Pancreas (tissue), 10 donors: Measurements from ENCODE around the gene ATXN1. TPM values are rescaled to one million over a fixed set of nuclear protein-coding genes. Genes with fewer than 3 reads are reported as not detected.

Source experiments
- ATAC-seq, 4 donors: fragments of 200-7000 bp; cut with Tn5 transposase; one replicate each; pipeline versions ENCODE4 v1.8.0 to v1.9.1; 2020; ENCODE audit warnings: mild to moderate bottlenecking in 4 of 4, moderate library complexity in 4 of 4
- DNase-seq, 6 donors: peaks; one replicate each; pipeline ENCODE4 v3.0.0-alpha.2; 2020
- FAIRE-seq: peaks from 2 replicates; lab custom pipeline; 2012; peaks lifted over from hg19 to GRCh38; lab: Jason Lieb, UNC
- H3K27ac ChIP-seq, 4 donors: fragments of 200-600 bp; sonication (generic); 1 replicate in 3 of 4; 2 replicates in 1 of 4; pipeline versions ENCODE4 v1.5.0 to v1.8.0; 2020
- H3K27me3 ChIP-seq, 4 donors: fragments of 200-600 bp; one replicate each; pipeline ENCODE4 v1.8.0; 2021
- H3K36me3 ChIP-seq, 3 donors: fragments of 200-600 bp; sonication (generic) in 1 of 3; one replicate each; pipeline versions ENCODE4 v1.5.0 to v1.8.0; 2020 to 2021
- H3K4me1 ChIP-seq, 3 donors: fragments of 200-600 bp; one replicate each; pipeline ENCODE4 v1.8.0; 2021
- H3K4me3 ChIP-seq, 4 donors: fragments of 200-600 bp; sonication (generic) in 2 of 4; one replicate each; pipeline versions ENCODE4 v1.5.0 to v1.8.0; 2020 to 2021
- H3K9me3 ChIP-seq, 4 donors: fragments of 200-600 bp; one replicate each; pipeline ENCODE4 v1.8.0; 2021
- CTCF ChIP-seq, 4 donors: fragments of 200-600 bp; sonication (generic) in 3 of 4; IDR thresholded peaks; one replicate each; pipeline versions ENCODE4 v1.5.0 to v1.8.0; 2021; ENCODE audit warnings: antibody characterized with exemption in 4 of 4
- WGBS, 2 donors: extraction: QIAGEN DNeasy Blood & Tissue Kit; methylation state at CpG; one replicate each; pipeline ENCODE4 v1.1.7; 2013; 5-methylcytosine and 5-hydroxymethylcytosine counted together
- intact Hi-C, 3 donors: fragments of 100-400 bp; cut with DNase I; formaldehyde crosslinking; loops; one replicate each; pipeline versions ENCODE4 v1.11.1 to v1.14.2; 2022
- polyA plus RNA-seq, 2 donors: library from polyadenylated mRNA; stranded (reverse); fragments of 200-250 nt; gene quantifications; one replicate each; pipeline ENCODE4 v1.2.3, GENCODE V29; 2013
- total RNA-seq, 6 donors: library from RNA; stranded (reverse); fragmentation: NEBNext Ultra II Directional in 4 of 6; extraction: Animal tissue kit (Norgen Biotek cat#: 25700) in 4 of 6; gene quantifications; one replicate each; pipeline versions ENCODE4 v1.2.1 to v1.2.4, GENCODE V29; 2021 to 2023
- donor health status: healthy with polysubstance abuse.
- donor health status: DM: no; HTN: no; CAD: no; lungs with moderate emphysema.
- donor health status: DM: no; HTN: no; CAD: no.
- donor health status: control.
- donor health status: control.
- donor health status: Bipolar disorder and iron deficiency.
- donor health status: DM: yes; HTN: yes; CAD: no.
- donor health status: DM: no; HTN: no; CAD: no.
- donor health status: DM: no; HTN: no; CAD: no.
- donor health status: DM: yes; HTN: yes; CAD: no.

Gene ATXN1
- total and polyA plus RNA-seq, 8 donors, result 4.9 to 38.6 (median 20.5) TPM

- no peaks in the 10 kb centered on the region for H3K36me3 ChIP-seq
- WGBS, 2 donors, result 0 to 1% methylated on average over 8 of the region's 8 CpGs
- FAIRE-seq (no peak), DNase-seq (no peak), ATAC-seq (no peak)
- H3K4me1 ChIP-seq, result peaks cover 0 to 37% (median 12%) of the 10 kb centered on the region in 3 donors
- H3K4me3 ChIP-seq, result peak overlapping the region; percentile 80 to 92 (median 88)
- TF ChIP-seq CTCF (IDR thresholded peaks at IDR 0.05), result no peak
- H3K27me3 ChIP-seq, result no peaks in the 10 kb centered on the region
- peak overlapping the region; percentile 89 to 98 (median 98) for H3K27ac ChIP-seq
- no peaks in the 10 kb centered on the region for H3K9me3 ChIP-seq
- intact Hi-C loops, result no loop called here
Measured at GRCh38 chr6:16759181-16759645, 2.0 kb downstream of the ATXN1 start.

GRCh38 chr6:16758163-16758975 is 2.9 kb downstream of the ATXN1 start:
- DNase-seq (no peak), ATAC-seq (no peak), FAIRE-seq (no peak)
- 34 to 41% methylated on average over 9 of the region's 9 CpGs for WGBS, 2 donors
- Histone ChIP-seq H3K9me3 (no peaks in the 10 kb centered on the region), H3K4me3 (peak overlapping the region in 2 of 4 donors; percentile 80 to 89), H3K27ac (peak overlapping the region in 2 of 4 donors; percentile 98), H3K27me3 (no peaks in the 10 kb centered on the region), H3K36me3 (no peaks in the 10 kb centered on the region), H3K4me1 (peaks cover 0 to 34% (median 12%) of the 10 kb centered on the region in 3 donors)
- no peak for TF ChIP-seq CTCF (IDR thresholded peaks at IDR 0.05)
- intact Hi-C loops, result no loop called here

- Histone ChIP-seq H3K9me3 (no peaks in the 10 kb centered on the region), H3K27me3 (no peaks in the 10 kb centered on the region), H3K4me1 (peaks cover 0 to 42% (median 12%) of the 10 kb centered on the region in 3 donors), H3K36me3 (no peaks in the 10 kb centered on the region), H3K27ac (no peak overlapping the region), H3K4me3 (no peak overlapping the region)
- DNase-seq (no peak), ATAC-seq (no peak), FAIRE-seq (no peak)
- WGBS, 2 donors, result 77 to 79% methylated on average over 1 of the region's 1 CpG
- no peak for TF ChIP-seq CTCF (IDR thresholded peaks at IDR 0.05)
- intact Hi-C loops, result no loop called here
Measured at GRCh38 chr6:16757332-16757731, 3.9 kb downstream of the ATXN1 start.

GRCh38 chr6:16756660-16757255 is 4.5 kb downstream of the ATXN1 start:
- H3K9me3 ChIP-seq, result no peaks in the 10 kb centered on the region
- H3K4me1 ChIP-seq, result peaks cover 0 to 46% (median 12%) of the 10 kb centered on the region in 3 donors
- DNase-seq (no peak), ATAC-seq (no peak), FAIRE-seq (no peak)
- no peak for TF ChIP-seq CTCF (IDR thresholded peaks at IDR 0.05)
- no peak overlapping the region for H3K27ac ChIP-seq
- no peaks in the 10 kb centered on the region for H3K36me3 ChIP-seq
- no peaks in the 10 kb centered on the region for H3K27me3 ChIP-seq
- 60 to 61% methylated on average over 5 of the region's 5 CpGs for WGBS, 2 donors
- H3K4me3 ChIP-seq, result no peak overlapping the region
- intact Hi-C loops, result no loop called here
